HepG2 (cell line): ENCODE data around the gene PIP4K2C. TPM values are rescaled to one million over a fixed set of nuclear protein-coding genes. Genes with fewer than 3 reads are reported as not detected.

Experiments
- GABPA ChIP-seq, 2 experiments: IDR thresholded peaks; 2 replicates each; pipeline ENCODE4 v1.6.1; 2011 to 2016; ENCODE audit warnings: low read depth in 2 of 2, low read length in 1 of 2, missing biosample characterization in 1 of 2, missing genetic modification characterization in 1 of 2
- KMT2B ChIP-seq: IDR thresholded peaks from 2 replicates; pipeline ENCODE4 v1.6.1; 2016; ENCODE audit warnings: missing genetic modification reagents, missing compliant biosample characterization
- MTF1 ChIP-seq: sonication (generic); formaldehyde crosslinking; IDR thresholded peaks from 2 replicates; pipeline ENCODE4 v1.5.0; 2020; ENCODE audit warnings: missing genetic modification reagents
- NCOA5 ChIP-seq: sonication (generic); formaldehyde crosslinking; IDR thresholded peaks from 2 replicates; pipeline ENCODE4 v1.4.0; 2020; ENCODE audit warnings: missing genetic modification reagents
- RFX1 ChIP-seq: fragments of 450-650 bp; IDR thresholded peaks from 2 replicates; pipeline ENCODE4 v1.6.1; 2017
- SAFB2 ChIP-seq: sonication (generic); formaldehyde crosslinking; IDR thresholded peaks from 2 replicates; pipeline ENCODE4 v1.5.1; 2020; ENCODE audit warnings: missing genetic modification reagents, low read depth, mild to moderate bottlenecking, borderline replicate concordance
- ZFAT ChIP-seq: sonication (generic); formaldehyde crosslinking; conservative IDR thresholded peaks from 2 replicates; pipeline ENCODE4 v1.8.1; 2023; ENCODE audit warnings: missing genetic modification reagents, inconsistent platforms
- ZKSCAN8 ChIP-seq: IDR thresholded peaks from 2 replicates; pipeline ENCODE4 v1.6.1; 2016; ENCODE audit warnings: borderline replicate concordance, missing genetic modification reagents, missing compliant biosample characterization
- ZNF577 ChIP-seq: sonication (generic); formaldehyde crosslinking; IDR thresholded peaks from 2 replicates; pipeline ENCODE4 v1.4.0; 2020; ENCODE audit warnings: mild to moderate bottlenecking, low read depth, missing genetic modification reagents, borderline replicate concordance
- polyA plus RNA-seq, 8 experiments: library from polyadenylated mRNA; depleted of rRNA in 3 of 8; stranded (reverse) in 7 of 8; unstranded in 1 of 8; fragments of >200 nt; fragmentation: Illumina TruSeq in 4 of 8; extraction: Trizol in 4 of 8; gene quantifications; 2 replicates each; pipeline versions ENCODE4 v1.2.1 to v1.2.3, GENCODE V29; 2011 to 2016; ENCODE audit warnings: low read depth in 4 of 8, missing spikeins in 1 of 8, mixed read lengths in 1 of 8; ENCODE audit not compliant: insufficient read depth in 1 of 8
- total RNA-seq, 5 experiments: library from RNA; depleted of rRNA; stranded (reverse); fragments of >200 nt; fragmentation: Illumina TruSeq; extraction: Trizol; gene quantifications; 2 replicates each; pipeline ENCODE4 v1.2.3, GENCODE V29; 2016; ENCODE audit warnings: low read depth in 1 of 5
- TF ChIP-seq, protein P1 (sequence below): IDR thresholded peaks from 2 replicates; pipeline ENCODE4 v1.6.1; 2012; ENCODE audit warnings: inconsistent platforms
- TF ChIP-seq, protein P2 (sequence below), 2 experiments: fragments of 450-650 bp in 1 of 2; sonication (generic) in 1 of 2; formaldehyde crosslinking in 1 of 2; IDR thresholded peaks; 2 replicates each; pipeline versions ENCODE4 v1.6.1 to v1.8.0; 2016 to 2022; ENCODE audit warnings: antibody characterized with exemption in 1 of 2, mild to moderate bottlenecking in 1 of 2, missing genetic modification reagents in 1 of 2
- TF ChIP-seq, protein P3 (sequence below): IDR thresholded peaks from 2 replicates; pipeline ENCODE4 v1.6.1; 2016; ENCODE audit warnings: low read depth, control low read depth
- TF ChIP-seq, protein P4 (sequence below): sonication (generic); formaldehyde crosslinking; IDR thresholded peaks from 2 replicates; pipeline ENCODE4 v1.4.0; 2020; ENCODE audit warnings: missing genetic modification reagents, borderline replicate concordance

Gene PIP4K2C
- total and polyA plus RNA-seq, 2 of the 13 experiments (the other 11 are each of a cell fraction or from before 2014, with no cell fraction given): 23.3 to 26.4 TPM

DNA sequence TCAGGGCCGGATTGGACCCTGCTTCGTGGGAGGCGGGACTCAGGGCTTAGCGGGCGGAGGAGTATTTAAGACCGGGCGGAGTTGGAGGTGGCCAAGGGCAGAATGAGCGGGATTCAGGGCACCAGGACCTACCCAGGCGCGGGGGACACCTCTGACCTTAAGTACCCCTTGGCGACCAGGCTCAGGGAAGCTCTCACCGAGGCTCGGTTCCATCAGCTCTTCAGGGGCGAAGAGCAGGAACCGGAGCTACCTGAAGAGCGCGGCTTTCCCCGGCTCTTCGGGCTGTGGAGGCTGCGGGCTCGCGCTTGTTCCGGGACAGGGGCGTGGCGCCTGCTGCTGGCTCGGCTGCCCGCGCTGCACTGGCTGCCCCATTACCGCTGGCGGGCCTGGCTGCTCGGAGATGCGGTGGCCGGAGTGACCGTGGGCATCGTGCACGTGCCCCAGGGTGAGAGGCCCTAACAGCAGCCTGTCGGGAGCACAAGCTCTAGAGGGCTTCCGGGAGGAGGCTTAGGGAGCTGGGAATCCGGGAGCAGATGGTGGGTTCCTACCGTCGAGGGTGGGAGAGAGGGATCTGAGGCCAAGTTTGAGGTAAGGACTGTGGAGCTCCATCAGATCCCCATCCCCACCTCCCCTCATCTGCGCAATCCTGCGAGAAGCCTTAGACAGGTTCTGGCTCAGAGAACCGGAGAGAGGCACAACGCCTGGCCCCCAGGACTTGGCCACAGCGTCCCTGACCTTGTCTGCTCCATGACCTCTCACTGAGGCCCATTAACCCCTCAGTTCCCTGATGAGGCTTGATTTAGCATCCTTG is 28.6 kb downstream of the PIP4K2C start (continued):
- TF ChIP-seq ZNF577 (no peak), SAFB2 (no peak), ZKSCAN8 (CRISPR knock-in tag) (no peak), KMT2B (CRISPR knock-in tag) (no peak), GABPA (IDR thresholded peaks at IDR 0.05; ENCODE audit: low read depth, low read length) (no peak), GABPA (CRISPR knock-in tag; IDR thresholded peaks at IDR 0.05; ENCODE audit: low read depth) (no peak), NCOA5 (CRISPR knock-in tag) (no peak), ZFAT (CRISPR knock-in tag) (no peak), MTF1 (CRISPR knock-in tag) (no peak), RFX1 (no peak)
- TF ChIP-seq, protein P1, sequence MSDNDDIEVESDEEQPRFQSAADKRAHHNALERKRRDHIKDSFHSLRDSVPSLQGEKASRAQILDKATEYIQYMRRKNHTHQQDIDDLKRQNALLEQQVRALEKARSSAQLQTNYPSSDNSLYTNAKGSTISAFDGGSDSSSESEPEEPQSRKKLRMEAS: 0 out of 2 replicates have a peak, but pooled peaks have one; percentile 18
- TF ChIP-seq, protein P2, sequence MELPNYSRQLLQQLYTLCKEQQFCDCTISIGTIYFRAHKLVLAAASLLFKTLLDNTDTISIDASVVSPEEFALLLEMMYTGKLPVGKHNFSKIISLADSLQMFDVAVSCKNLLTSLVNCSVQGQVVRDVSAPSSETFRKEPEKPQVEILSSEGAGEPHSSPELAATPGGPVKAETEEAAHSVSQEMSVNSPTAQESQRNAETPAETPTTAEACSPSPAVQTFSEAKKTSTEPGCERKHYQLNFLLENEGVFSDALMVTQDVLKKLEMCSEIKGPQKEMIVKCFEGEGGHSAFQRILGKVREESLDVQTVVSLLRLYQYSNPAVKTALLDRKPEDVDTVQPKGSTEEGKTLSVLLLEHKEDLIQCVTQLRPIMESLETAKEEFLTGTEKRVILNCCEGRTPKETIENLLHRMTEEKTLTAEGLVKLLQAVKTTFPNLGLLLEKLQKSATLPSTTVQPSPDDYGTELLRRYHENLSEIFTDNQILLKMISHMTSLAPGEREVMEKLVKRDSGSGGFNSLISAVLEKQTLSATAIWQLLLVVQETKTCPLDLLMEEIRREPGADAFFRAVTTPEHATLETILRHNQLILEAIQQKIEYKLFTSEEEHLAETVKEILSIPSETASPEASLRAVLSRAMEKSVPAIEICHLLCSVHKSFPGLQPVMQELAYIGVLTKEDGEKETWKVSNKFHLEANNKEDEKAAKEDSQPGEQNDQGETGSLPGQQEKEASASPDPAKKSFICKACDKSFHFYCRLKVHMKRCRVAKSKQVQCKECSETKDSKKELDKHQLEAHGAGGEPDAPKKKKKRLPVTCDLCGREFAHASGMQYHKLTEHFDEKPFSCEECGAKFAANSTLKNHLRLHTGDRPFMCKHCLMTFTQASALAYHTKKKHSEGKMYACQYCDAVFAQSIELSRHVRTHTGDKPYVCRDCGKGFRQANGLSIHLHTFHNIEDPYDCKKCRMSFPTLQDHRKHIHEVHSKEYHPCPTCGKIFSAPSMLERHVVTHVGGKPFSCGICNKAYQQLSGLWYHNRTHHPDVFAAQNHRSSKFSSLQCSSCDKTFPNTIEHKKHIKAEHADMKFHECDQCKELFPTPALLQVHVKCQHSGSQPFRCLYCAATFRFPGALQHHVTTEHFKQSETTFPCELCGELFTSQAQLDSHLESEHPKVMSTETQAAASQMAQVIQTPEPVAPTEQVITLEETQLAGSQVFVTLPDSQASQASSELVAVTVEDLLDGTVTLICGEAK (IDR thresholded peaks at IDR 0.05): no peak
- TF ChIP-seq, protein P2 (CRISPR knock-in tag; IDR thresholded peaks at IDR 0.05): peak; percentile 45; the same call in 1 of the 2 replicates
- TF ChIP-seq, protein P3, sequence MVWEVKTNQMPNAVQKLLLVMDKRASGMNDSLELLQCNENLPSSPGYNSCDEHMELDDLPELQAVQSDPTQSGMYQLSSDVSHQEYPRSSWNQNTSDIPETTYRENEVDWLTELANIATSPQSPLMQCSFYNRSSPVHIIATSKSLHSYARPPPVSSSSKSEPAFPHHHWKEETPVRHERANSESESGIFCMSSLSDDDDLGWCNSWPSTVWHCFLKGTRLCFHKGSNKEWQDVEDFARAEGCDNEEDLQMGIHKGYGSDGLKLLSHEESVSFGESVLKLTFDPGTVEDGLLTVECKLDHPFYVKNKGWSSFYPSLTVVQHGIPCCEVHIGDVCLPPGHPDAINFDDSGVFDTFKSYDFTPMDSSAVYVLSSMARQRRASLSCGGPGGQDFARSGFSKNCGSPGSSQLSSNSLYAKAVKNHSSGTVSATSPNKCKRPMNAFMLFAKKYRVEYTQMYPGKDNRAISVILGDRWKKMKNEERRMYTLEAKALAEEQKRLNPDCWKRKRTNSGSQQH (CRISPR knock-in tag): no peak
- TF ChIP-seq, protein P4, sequence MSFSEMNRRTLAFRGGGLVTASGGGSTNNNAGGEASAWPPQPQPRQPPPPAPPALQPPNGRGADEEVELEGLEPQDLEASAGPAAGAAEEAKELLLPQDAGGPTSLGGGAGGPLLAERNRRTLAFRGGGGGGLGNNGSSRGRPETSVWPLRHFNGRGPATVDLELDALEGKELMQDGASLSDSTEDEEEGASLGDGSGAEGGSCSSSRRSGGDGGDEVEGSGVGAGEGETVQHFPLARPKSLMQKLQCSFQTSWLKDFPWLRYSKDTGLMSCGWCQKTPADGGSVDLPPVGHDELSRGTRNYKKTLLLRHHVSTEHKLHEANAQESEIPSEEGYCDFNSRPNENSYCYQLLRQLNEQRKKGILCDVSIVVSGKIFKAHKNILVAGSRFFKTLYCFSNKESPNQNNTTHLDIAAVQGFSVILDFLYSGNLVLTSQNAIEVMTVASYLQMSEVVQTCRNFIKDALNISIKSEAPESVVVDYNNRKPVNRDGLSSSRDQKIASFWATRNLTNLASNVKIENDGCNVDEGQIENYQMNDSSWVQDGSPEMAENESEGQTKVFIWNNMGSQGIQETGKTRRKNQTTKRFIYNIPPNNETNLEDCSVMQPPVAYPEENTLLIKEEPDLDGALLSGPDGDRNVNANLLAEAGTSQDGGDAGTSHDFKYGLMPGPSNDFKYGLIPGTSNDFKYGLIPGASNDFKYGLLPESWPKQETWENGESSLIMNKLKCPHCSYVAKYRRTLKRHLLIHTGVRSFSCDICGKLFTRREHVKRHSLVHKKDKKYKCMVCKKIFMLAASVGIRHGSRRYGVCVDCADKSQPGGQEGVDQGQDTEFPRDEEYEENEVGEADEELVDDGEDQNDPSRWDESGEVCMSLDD: no peak
